NCI-H345 treated with DMSO at 0.1 percent for 48 hours (cell line): ENCODE measurements around the gene P2RX6.
"Not testable (repeated sequence)": the region's sequence is repeated elsewhere in the genome, so short reads cannot be mapped to it uniquely, and the experiment has no call there.

Source experiments
- DNase-seq: peaks from one replicate; lab custom pipeline; 2025; ENCODE audit not compliant: unreplicated experiment; lab: John Stamatoyannopoulos, UW

The P2RX6 gene

GRCh38 chr22:21030621-21031544 is 15.9 kb downstream of the P2RX6 start:
- DNase-seq, result no peak

GRCh38 chr22:21031545-21032036 is 16.6 kb downstream of the P2RX6 start:
- no peak for DNase-seq

- DNase-seq, result no peak
Observed at GRCh38 chr22:21032037-21032867, 17.3 kb downstream of the P2RX6 start, which contains the start of gene SLC7A4. TSS of gene SLC7A4 (minus strand) at chr22:21032561. CDS start at chr22:21031812, 749 bp downstream.

GRCh38 chr22:21032868-21033688 is 18.1 kb downstream of the P2RX6 start:
- no peak for DNase-seq

GRCh38 chr22:21033895-21034294 is 18.9 kb downstream of the P2RX6 start:
- no peak for DNase-seq

- no peak for DNase-seq
Observed at GRCh38 chr22:21034989-21035388, 20.0 kb downstream of the P2RX6 start.

- DNase-seq, result no peak
Observed at GRCh38 chr22:21038405-21038804, 23.4 kb downstream of the P2RX6 start.

GRCh38 chr22:21039158-21039557 is 24.2 kb downstream of the P2RX6 start:
- DNase-seq, result not testable (repeated sequence)

- DNase-seq, result no peak
Observed at GRCh38 chr22:21041937-21042336, 27.0 kb downstream of the P2RX6 start.

GRCh38 chr22:21042978-21043859 is 28.3 kb downstream of the P2RX6 start:
- no peak for DNase-seq

- DNase-seq, result no peak
Observed at GRCh38 chr22:21043860-21044535, 29.0 kb downstream of the P2RX6 start.

GRCh38 chr22:21044931-21045584 is 30.1 kb downstream of the P2RX6 start:
- DNase-seq, result no peak

- DNase-seq, result peak; percentile 78
Observed at GRCh38 chr22:21045585-21046294, 30.8 kb downstream of the P2RX6 start, which contains the start of gene LRRC74B. TSS of gene LRRC74B (plus strand) at chr22:21045946. CDS start at chr22:21045987, 41 bp downstream.

- no peak for DNase-seq
Observed at GRCh38 chr22:21047035-21047661, 32.2 kb downstream of the P2RX6 start.

GRCh38 chr22:21047730-21048129 is 32.8 kb downstream of the P2RX6 start:
- DNase-seq, result peak; percentile 26

- not testable (repeated sequence) for DNase-seq
Observed at GRCh38 chr22:21048448-21048847, 33.5 kb downstream of the P2RX6 start.

- DNase-seq, result not testable (repeated sequence)
Observed at GRCh38 chr22:21048965-21049364, 34.0 kb downstream of the P2RX6 start.
